Cardiac septum (tissue), 1 donor: ENCODE data around the gene ZNF23. TPM values are rescaled to one million over a fixed set of nuclear protein-coding genes. Genes with fewer than 3 reads are reported as not detected.
"Not testable (repeated sequence)": the region's sequence is repeated elsewhere in the genome, so short reads cannot be mapped to it uniquely, and the experiment has no call there.

Source experiments
- DNase-seq: peaks from one replicate; pipeline ENCODE4 v3.0.0-alpha.2; 2020; ENCODE audit warnings: low spot score
- intact Hi-C: fragments of 100-400 bp; cut with DNase I; formaldehyde crosslinking; loops from one replicate; pipeline ENCODE4 v1.14.0; 2022
- long read RNA-seq: library from polyadenylated mRNA; unstranded; transcript quantifications from one replicate; pipeline ENCODE4 v2.0.0, GENCODE V29; 2021
- total RNA-seq: library from RNA; stranded (reverse); fragmentation: NEBNext Ultra II Directional; extraction: Animal tissue kit (Norgen Biotek cat#: 25700); gene quantifications from one replicate; pipeline ENCODE4 v1.2.1, GENCODE V29; 2021
- donor health status: DM: no; HTN: no; CAD: no.

ZNF23 gene
- 5.9 TPM for total RNA-seq
- long read RNA-seq, partial matches to known transcripts, result 0 of 4 reads
- long read RNA-seq, other reads (novel, unspliced or antisense), result 4 of 4 reads

DNA sequence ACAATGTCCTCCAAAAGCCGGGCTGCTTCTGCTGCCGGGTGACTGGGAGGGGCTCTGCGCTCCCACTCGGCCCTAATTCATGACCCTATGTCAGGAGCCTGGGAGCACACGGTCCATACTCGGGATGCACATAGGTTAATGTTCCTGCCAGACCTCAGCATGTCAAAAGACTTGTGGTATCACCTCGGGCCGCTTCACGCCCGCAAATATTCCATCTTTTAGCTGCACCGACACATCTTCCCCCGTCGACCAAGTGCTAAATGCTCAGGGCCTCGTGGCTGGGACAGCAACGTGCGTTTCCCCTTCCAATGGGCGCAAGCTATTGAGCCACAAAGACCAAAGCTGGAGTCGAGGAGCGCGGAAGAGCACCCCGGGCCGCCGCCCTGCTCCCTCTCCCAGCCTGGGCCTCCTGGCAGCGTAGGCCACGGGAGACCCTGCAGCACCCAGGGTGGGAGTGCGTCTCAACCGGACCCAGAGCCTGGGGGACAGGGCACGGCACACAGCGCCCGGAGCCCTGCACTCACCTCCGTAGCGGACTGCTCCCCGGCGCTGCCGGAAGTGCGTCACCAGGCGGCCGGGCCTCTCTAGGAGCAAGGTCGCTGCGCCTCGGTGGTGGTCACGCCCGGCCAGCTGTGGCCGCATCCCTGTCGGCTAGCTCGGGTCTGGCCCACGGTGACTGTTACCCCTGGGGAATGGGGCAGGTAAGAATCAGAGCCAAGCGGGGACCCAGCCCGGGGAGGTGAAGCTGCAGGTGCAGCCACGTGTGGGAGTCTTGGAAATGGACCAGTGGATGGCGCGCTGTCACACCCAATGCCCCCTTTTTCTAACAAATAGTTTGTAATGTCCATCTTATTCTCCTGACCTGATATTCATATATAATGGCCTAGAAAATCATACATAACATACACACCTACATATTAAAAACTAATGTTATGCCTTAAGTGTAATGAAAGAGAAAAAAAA lies at the start of gene ZNF23:
Gene ZNF23 (minus strand): TSS at position 562 of the 963 bp plus-strand sequence. CDS start 5,451 bp downstream, outside the sequence.
- intact Hi-C loops, result loop anchor here (1.0 kb wide), 1 partner anchor 22 kb away; no protein-coding TSS in a partner anchor
- peak; percentile 94 for DNase-seq

- no peak for DNase-seq
- intact Hi-C loops, result no loop called here
Measured at GRCh38 chr16:71507061-71507460, 45.0 kb upstream of the ZNF23 start.

GRCh38 chr16:71504901-71505300 lies 42.9 kb upstream of the ZNF23 start:
- intact Hi-C loops, result no loop called here
- no peak for DNase-seq

DNA sequence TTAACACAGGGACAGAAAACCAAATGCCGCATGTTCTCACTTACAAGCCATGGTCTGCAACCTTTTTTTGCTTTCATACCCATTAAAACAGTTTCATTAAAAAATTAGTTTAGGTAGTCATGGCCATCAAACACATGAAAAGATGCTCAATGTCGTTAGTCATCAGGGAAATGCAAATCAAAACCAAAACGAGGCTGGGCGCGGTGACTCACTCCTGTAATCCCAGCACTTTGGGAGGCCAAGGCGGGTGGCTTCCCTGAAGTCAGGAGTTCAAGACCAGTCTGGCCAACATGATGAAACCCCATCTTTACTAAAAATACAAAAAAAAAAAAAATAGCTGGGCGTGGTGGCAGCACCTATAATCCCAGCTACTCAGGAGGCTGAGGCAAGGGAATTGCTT lies 42.0 kb upstream of the ZNF23 start:
- intact Hi-C loops, DNase-seq: not testable (repeated sequence)

DNA sequence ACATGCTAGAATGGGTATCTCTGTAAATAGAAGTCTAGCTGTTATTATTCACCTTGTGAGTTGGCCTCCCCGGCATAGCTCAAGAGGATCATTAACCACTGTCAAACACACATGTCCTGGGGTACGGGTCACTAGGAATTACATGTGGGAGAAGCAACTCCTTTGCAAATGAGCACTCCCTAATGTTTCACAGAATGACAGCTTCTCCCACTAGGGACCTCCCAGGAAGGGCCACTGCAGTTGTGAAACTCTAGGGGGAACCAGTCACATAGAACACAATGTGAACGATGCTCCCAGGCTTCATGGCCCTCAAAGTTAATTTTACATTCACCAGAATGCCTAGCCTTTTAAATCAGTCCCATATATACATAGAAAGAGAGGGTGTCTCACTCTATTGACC lies 39.5 kb upstream of the ZNF23 start:
- intact Hi-C loops, result no loop called here
- DNase-seq, result no peak

DNA sequence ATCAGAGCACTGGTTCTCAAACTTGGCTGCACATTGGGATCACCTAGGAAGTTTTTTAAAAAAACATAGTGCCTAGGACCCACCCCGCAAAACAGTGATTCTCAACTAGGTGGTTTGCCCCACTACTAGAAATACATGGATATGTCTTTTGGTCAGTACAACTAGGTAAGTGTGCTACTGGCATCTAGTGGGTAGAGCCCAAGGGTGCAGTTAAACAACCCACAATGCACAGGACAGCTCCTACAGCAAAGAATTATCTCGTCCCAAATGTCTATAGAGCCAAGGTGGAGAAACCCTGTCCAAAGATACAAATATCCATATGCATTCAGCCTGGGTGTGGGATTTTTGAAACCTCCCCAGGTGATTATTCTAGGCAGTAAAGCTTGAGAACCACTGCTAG lies 38.9 kb upstream of the ZNF23 start:
- DNase-seq, result no peak
- intact Hi-C loops, result no loop called here

DNA sequence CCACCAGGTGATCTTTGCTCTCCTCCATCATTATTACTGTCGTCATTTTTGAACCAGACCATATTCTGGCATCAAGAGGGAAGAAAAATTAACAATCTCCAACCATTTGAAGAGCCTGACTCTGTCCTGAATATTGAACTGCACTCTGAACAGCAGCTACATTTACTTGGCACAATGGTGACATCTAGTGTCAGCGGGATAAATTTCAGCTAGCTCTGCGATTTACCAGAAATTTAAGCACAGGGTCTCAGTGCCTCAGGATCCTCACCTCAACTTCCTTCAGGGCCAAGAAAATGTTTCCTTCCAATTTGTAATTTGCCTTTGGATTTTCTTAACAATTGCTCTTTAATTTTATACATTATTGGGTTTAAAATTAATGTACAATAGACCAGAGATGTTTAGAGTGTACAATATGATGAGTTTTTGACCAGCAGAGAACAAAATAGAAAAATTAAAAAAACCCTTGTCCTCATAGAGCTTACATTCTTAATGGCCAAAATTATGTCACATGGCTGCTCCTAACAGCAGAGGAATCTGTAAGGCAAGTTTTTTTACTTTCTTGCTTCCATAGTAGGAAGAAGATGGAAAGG lies 37.8 kb upstream of the ZNF23 start:
- DNase-seq, result no peak
- intact Hi-C loops, result loop anchor here (1.0 kb wide), 1 partner anchor 88 kb away; no protein-coding TSS in a partner anchor

DNA sequence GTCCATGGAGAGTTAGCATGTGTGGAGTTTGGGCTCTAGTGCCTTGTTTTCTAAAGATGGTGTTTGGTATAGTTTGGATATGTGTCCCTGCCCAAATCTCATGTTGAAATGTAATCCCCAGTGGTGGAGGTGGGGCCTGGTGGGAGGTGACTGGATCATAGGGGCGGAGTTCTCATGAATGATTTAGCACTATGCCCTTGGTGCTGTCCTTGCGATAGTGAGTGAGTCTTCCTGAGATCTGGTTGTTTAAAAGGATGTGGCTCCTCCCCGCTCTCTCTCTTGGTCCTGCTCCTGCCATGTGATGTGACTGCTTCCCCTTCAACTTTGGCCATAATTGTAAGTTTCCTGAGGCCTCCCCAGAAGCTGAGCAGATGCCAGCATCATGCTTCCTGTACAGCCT lies 36.0 kb upstream of the ZNF23 start:
- intact Hi-C loops, result no loop called here
- no peak for DNase-seq

- intact Hi-C loops, result no loop called here
- no peak for DNase-seq
Measured at GRCh38 chr16:71493213-71493612, 31.2 kb upstream of the ZNF23 start.

GRCh38 chr16:71492786-71493185 lies 30.7 kb upstream of the ZNF23 start:
- no peak for DNase-seq
- intact Hi-C loops, result no loop called here

- DNase-seq, result no peak
- intact Hi-C loops, result no loop called here
Measured at GRCh38 chr16:71491054-71491453, 29.0 kb upstream of the ZNF23 start.

DNA sequence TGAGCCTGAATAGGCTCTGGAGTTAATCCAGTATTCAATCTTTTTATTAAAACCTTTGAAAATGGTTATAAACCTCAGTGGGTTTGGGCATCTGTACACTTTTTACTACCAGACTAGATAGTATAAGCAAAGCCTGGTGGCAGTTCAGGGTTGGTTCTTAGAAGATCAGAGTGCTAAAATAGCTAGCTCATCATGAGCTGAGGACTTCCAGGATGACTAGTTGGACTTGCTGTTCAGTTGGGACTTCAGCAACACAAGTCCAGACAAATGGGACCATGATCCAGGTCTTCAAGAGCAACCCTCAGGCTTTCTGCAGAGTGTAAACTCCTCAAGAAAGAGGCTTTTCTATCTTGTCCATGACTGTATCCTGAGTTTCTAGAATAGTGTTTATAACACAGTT lies 28.3 kb upstream of the ZNF23 start:
- intact Hi-C loops, result no loop called here
- DNase-seq, result no peak

DNA sequence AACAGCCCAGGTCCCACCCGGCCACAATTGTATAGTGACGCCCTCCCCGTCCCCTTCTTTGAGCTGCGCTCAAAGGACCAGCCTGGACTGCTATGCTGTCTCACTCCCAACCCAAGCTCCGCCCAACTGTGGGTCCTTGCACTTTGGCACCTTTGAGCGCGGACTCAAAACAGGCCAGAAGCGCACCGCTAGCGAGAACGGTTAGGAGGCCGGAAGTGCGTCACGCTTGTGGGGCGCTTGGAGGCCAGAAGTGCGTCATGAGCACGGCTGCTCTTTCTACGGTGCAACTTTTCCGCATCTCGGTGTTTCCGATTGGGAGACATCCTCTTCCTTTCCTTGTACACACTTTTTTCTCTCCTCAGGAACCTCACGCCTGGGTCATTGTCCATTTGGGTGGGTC lies 27.1 kb upstream of the ZNF23 start, which contains the start of gene ZNF19:
Gene ZNF19 (minus strand): TSS at position 203 of the 400 bp plus-strand sequence. CDS start 7,210 bp downstream, outside the sequence.
- DNase-seq, result no peak
- intact Hi-C loops, result no loop called here

- peak; percentile 93 for DNase-seq
- intact Hi-C loops, result loop anchor here (1.0 kb wide), 1 partner anchor 23 kb away; no protein-coding TSS in a partner anchor
Measured at GRCh38 chr16:71484006-71484893, 22.2 kb upstream of the ZNF23 start.

DNA sequence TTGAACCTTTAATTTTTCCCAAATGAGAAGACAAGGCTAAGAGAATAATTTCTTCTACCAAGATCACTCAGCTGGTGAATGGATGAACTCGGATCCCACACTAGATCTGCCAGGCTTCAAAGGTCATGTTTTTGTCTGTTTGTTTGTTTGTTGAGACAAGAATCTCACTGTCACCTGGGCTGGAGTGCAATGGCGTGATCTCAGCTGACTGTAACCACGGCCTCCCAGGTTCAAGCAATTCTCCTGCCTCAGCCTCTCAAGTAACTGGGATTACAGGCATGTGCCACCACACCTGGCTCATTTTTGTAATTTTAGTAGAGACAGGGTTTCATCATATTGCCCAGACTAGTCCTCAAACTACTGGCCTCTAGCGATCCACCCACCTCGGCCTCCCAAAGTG lies 20.5 kb upstream of the ZNF23 start:
- intact Hi-C loops, result no loop called here
- DNase-seq, result no peak

- intact Hi-C loops, result no loop called here
- no peak for DNase-seq
Measured at GRCh38 chr16:71480956-71481355, 18.9 kb upstream of the ZNF23 start.

DNA sequence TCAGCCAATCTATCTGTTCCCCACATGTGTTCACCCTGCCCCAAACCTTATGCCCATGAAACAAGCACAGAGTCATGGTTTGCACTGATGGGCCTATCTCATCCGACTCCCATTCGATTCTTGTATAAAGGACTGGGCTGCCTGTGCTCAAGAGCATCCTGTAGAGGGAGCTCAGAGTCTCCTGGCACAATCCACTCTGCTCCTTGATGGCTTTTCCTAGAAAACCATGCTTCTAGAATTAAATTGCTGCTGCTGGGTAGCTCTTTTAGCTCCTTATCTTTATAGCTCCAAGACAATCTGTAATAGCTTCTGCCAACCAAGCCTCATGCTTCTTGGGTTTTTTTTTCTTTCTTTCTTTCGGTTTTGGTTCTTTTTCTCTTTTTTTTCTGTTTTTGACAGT lies 17.4 kb upstream of the ZNF23 start:
- intact Hi-C loops, result no loop called here

DNA sequence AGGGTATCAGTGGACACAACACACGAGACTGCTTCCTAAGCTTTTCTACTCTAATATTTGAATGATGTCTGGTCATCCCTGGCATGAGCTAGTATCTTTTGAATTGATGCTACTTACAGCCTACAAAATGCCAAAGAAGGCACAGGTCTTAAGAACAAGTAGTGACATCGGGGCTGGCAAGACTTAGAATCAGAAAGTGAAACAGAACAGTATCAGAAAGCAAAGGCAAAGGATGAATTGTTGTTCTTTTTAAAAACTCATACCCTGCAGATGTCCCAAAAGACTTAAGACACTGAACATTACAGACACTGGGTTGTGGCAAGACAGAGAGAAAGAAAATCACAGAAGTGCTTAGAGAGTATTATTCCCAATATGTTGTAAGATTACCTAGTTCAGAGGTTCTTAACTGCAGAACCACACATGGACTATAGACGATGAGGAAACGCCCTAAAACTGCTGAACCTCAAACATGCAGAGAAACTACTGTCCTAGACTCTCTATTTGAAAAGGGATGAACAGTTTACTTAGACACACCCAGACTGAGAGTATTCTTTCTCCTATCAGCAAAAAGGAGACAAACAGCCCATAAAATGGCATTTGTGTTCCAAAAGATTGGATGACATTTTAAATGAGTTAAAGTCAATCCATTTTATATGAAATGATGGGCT lies 14.5 kb upstream of the ZNF23 start:
- no peak for DNase-seq
- intact Hi-C loops, result no loop called here

More for the DNA sequence above, 17.4 kb upstream of the ZNF23 start:
- no peak for DNase-seq

DNA sequence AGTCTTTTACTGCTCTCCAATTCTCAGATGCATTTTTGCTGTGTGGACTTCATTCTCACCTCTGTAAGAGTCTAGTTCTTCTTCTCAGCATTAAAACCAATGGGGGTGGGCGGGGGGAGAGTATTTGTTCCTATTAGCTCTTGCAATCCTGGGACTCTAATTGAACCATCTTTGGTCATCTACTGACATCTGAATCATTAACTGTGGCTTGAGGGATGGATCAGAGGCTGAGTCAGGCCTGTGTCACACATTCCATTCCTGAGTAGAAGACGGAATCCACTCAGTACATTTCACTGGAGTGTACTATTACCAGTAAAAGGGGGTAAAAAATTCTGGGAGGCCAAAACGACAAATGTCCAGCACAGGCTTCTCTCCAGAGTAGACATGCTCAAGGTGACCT lies 12.8 kb upstream of the ZNF23 start:
- intact Hi-C loops, result no loop called here
- no peak for DNase-seq
